Astrocyte of the hippocampus (primary cell): ENCODE results near the gene KCNMB2.
"Not testable (repeated sequence)": the region's sequence is repeated elsewhere in the genome, so short reads cannot be mapped to it uniquely, and the experiment has no call there.

Experiments
- DNase-seq: peaks from one replicate; pipeline ENCODE4 v3.0.0; 2011; ENCODE audit warnings: low read depth, low spot score

Gene KCNMB2

GRCh38 chr3:178536211-178537079, at the start of gene KCNMB2:
Gene KCNMB2, plus strand, starts transcription at chr3:178536436.
- DNase-seq, result peak; percentile 33

DNA sequence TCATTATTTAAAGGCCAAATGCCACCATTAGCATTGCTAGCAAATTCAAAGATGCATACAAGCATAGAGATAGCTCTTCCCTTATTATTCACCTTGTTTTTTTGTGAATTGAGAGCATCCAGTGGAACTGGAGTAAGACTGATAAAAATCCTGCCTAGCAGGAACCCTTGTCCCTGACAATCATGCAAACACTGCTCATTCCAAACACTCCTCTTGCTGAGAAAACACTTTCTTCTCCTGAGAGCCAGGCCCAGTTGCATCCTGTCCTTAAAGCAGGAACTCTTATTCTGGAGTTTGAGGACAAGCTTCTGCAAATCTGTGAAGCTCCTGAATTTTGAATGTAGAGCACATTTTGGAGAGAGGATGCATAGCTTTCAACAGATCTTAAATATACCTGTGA, 49.3 kb upstream of the KCNMB2 start:
- DNase-seq, result no peak

DNA sequence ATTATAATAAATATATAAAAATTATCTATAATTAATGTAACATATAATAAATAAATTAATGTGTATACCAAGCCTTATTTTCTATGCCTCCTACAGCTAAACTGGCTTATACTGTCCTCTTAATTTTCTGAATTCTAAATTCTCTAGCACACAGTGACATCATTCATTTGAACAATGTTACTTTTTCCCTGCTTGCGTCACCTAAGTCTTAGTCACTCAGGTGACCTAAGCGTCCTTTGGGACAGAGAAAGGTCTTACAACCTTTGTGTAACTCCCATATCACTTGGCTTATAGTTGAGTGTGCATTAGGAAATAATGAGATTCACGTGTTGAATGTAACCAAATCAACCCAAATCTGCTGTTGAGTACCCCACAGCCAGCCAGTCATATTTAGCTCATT, 48.5 kb upstream of the KCNMB2 start:
- no peak for DNase-seq

DNA sequence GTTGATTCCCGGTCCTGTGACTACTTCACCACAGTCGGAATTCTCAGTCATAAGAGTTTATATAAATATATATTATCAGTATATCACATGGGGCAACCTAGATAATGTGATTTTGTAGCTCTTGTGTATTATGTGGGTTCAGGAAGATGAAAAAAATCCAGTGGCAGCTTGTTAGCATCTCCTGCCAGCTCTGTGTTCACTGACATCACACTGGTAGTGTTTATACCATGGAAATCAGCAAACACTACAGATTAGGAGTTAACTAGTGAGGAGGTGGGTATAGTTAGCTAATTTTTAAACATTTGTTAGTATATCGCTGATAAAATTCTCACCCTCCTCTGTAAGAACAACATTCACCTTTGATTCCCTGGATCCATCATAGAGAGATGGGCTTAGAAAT, 44.5 kb upstream of the KCNMB2 start:
- DNase-seq, result no peak

GRCh38 chr3:178492491-178492890, 43.7 kb upstream of the KCNMB2 start:
- no peak for DNase-seq

- peak; percentile 27 for DNase-seq
These were observed 41.9 kb upstream of the KCNMB2 start for GRCh38 chr3:178494386-178494785.

- no peak for DNase-seq
These were observed 39.3 kb upstream of the KCNMB2 start for GRCh38 chr3:178496911-178497310.

DNA sequence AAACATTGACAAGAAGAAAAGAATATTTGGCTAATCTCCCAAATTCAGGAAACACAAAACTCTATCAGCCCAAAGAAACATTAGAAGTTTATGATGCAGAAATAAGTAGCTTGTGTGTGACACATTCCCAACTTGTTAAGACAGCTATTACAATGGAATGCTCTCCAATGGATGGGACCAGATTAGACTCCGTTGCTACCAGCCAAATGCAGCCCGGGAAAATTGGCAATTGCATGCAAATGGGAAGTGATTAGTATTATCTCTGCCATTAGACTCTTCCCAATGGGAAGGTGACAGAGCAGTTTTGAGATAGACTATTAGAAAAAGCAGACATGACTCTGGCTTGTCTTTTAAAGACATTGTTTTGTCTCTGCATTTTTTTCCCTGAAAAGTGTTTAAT, 37.4 kb upstream of the KCNMB2 start:
- DNase-seq, result no peak

DNA sequence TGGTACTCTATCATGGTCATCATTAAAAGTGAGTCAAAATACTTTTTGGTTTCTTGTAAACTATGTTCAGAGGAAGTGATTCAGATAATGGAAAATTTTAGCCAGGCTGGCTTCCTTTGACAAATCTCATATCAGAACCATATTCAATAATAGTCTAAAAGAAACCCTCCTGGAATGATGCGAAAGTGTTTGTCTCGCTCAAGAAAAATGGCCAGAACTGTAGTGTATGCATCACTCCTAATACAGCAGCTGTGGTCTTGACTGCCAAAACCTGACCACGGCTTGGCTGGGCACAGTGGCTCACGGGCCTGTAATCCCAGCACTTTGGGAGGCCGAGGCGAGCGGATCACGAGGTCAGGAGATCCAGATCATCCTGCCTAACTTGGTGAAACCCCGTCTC, 35.6 kb upstream of the KCNMB2 start:
- DNase-seq, result peak; percentile 12

DNA sequence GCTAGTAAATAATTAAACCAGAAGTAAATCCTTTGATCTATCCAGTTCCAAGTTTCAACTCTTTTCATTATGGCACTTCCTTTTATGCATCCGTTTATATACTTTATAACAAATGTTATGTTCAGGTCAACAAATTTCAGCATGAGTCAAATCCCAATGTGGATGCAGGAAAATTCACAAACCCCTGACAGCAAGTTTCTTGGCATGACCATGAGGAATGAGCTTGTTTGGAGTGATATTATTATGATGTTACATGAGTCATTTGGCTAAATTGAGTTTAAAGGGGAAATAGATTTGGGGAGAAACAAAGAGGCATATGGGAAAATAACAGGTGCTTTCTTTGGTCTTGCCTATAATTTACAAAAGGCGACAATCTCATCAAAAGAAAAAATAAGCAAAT, 32.1 kb upstream of the KCNMB2 start:
- DNase-seq, result no peak

DNA sequence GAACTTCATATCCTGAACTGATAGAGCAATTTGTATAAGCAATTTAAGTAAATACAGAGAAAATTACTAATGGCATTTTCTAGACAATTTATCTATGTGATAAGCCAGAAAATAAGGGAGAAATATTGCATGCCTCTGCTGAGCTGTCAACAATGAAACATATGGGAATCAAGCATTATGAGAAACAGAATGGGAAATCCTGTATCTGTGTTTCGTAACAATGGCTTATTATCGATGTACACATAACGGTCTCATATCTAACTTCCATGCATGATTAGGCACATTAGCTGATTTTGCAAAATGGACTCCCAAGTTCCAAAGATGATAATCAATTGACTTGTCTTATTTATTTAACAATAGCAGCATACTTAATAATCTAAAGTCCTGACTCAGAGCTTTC, 30.4 kb upstream of the KCNMB2 start:
- no peak for DNase-seq

GRCh38 chr3:178507507-178508442, 28.5 kb upstream of the KCNMB2 start:
- DNase-seq, result no peak

GRCh38 chr3:178508443-178508825, 27.8 kb upstream of the KCNMB2 start:
- DNase-seq, result no peak

DNA sequence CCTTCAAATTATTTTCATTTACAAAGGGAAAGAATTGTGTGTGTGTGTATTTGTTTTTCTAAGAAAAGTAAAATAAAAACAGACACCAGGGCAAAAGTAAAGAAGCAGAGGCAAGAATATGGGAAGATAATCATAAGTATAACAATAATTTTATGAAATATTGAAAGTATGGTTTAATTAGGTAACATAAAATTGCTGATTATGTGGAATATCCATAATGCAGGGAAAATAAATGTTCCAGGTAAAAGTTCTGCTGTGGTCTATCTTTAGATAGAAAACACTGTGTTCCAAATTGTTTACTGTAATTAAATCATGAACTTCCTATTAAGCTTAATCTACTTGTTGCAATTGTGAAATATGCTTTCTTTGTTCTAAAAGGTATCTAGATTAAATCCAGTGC, 25.7 kb upstream of the KCNMB2 start:
- DNase-seq, result no peak

GRCh38 chr3:178512647-178513046, 23.6 kb upstream of the KCNMB2 start:
- DNase-seq, result no peak

DNA sequence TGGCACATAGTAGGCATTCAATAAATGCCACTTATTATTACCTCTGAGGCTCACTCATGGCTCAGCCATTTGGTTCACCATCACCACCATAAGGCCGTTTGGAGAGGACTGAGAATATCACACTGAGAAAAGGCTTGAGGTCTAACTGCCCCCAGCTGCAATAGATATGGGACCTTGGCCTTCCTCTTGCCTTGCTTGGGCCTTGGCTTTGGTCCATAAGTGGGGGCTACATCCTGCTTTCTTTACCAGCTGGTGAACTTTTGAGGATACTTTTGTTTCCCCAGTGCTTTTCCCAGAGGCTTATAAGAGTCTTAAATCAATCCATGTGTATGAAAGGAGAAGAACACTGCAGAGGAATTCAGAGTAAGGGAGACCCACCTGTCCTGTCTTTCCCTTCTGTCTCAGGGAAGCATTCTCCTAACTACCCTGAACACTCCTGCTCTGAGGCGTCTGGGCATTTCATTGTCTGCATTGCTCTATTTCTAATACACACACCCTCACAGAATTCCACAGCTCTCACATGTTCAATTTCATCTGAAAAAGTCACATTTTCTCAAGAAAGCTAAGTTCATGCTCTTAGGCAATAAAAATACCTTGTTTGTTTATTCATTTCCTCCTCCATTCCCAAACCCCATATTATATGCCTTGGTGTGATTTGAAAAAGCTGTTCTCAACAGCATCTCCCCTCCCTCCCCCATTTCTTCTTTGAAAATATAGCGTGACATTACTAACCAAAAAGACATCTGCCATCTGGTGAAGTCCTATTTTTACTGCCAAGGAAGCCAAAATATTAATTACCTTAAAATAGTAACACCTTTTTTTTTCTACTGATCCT, 22.5 kb upstream of the KCNMB2 start:
- DNase-seq, result no peak

- DNase-seq, result no peak
These were observed 21.8 kb upstream of the KCNMB2 start for GRCh38 chr3:178514401-178514800.

GRCh38 chr3:178515076-178515744, 21.0 kb upstream of the KCNMB2 start:
- DNase-seq, result not testable (repeated sequence)

GRCh38 chr3:178517665-178518334, 18.4 kb upstream of the KCNMB2 start:
- no peak for DNase-seq

DNA sequence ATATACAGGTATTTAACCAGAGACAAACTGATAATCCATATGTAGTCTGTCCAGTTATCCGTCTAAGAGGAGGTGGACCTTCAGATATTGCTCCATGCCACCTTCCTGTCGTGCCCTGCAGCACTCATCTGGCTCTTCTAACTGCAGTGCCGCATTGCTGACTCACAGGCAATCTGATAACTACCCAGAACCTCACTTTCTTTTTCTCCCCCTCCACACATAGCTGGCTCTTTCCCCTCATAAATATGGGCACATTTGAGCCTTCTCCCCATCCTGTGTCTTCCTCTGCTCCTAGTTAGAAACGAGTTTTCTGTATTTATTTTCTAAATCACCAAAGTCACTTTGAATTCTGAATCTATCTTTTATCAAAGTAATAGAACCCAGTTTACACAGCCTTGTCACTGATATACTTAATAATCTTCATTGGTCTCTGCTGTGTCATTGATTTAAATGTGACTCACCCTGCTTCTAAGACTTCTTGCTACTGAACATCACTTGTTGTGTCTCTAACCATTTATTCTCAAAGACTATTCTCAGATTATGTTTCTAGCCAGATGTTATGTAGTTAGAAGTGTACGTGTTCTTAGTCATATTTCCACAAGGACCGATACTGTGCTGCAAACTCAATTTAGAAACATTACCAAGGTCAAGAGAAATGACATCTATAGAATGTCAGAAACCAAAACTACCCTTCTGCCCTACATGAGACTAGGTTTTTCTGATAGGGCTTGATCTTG, 17.4 kb upstream of the KCNMB2 start:
- DNase-seq, result no peak
